IPS-NIHi7 (cell line): ENCODE data around the gene CECR2.
"Not testable (repeated sequence)": the region's sequence is repeated elsewhere in the genome, so short reads cannot be mapped to it uniquely, and the experiment has no call there.

Experiments used
- DNase-seq: peaks from one replicate; pipeline ENCODE4 v3.0.0; 2012; ENCODE audit warnings: mixed read lengths; ENCODE audit errors: extremely low spot score

CECR2 gene

GRCh38 chr22:17402293-17402692 is 33.0 kb downstream of the CECR2 start:
- DNase-seq: no peak

- no peak for DNase-seq
Observed at GRCh38 chr22:17403906-17404305, 34.6 kb downstream of the CECR2 start.

- no peak for DNase-seq
Observed at GRCh38 chr22:17407643-17408042, 38.4 kb downstream of the CECR2 start.

GRCh38 chr22:17410576-17410975 is 41.3 kb downstream of the CECR2 start:
- no peak for DNase-seq

GRCh38 chr22:17411213-17411612 is 42.0 kb downstream of the CECR2 start:
- DNase-seq: no peak

GRCh38 chr22:17412232-17412631 is 43.0 kb downstream of the CECR2 start:
- no peak for DNase-seq

- DNase-seq: peak; percentile 52
Observed at GRCh38 chr22:17418890-17419324, 49.6 kb downstream of the CECR2 start.

- no peak for DNase-seq
Observed at GRCh38 chr22:17419348-17419747, 50.1 kb downstream of the CECR2 start.

- DNase-seq: no peak
Observed at GRCh38 chr22:17422736-17423343, 53.6 kb downstream of the CECR2 start.

GRCh38 chr22:17423616-17424015 is 54.4 kb downstream of the CECR2 start:
- no peak for DNase-seq

- DNase-seq: not testable (repeated sequence)
Observed at GRCh38 chr22:17427528-17427927, 58.3 kb downstream of the CECR2 start.

- DNase-seq: no peak
Observed at GRCh38 chr22:17429516-17429915, 60.3 kb downstream of the CECR2 start.

- no peak for DNase-seq
Observed at GRCh38 chr22:17430412-17430811, 61.2 kb downstream of the CECR2 start.

GRCh38 chr22:17431179-17431578 is 61.9 kb downstream of the CECR2 start:
- DNase-seq: no peak

- no peak for DNase-seq
Observed at GRCh38 chr22:17434856-17435255, 65.6 kb downstream of the CECR2 start.

- DNase-seq: no peak
Observed at GRCh38 chr22:17435375-17435774, 66.1 kb downstream of the CECR2 start.

GRCh38 chr22:17436382-17436980 is 67.2 kb downstream of the CECR2 start:
- no peak for DNase-seq

- DNase-seq: peak; percentile 56
Observed at GRCh38 chr22:17436981-17437412, 67.7 kb downstream of the CECR2 start.

- no peak for DNase-seq
Observed at GRCh38 chr22:17438026-17438425, 68.8 kb downstream of the CECR2 start.

GRCh38 chr22:17441326-17441725 is 72.1 kb downstream of the CECR2 start:
- DNase-seq: no peak

GRCh38 chr22:17443405-17444203 is 74.3 kb downstream of the CECR2 start:
- no peak for DNase-seq

- DNase-seq: no peak
Observed at GRCh38 chr22:17444204-17444504, 74.9 kb downstream of the CECR2 start.

GRCh38 chr22:17446698-17447097 is 77.4 kb downstream of the CECR2 start:
- no peak for DNase-seq
